Stimulated activated CD4-positive, alpha-beta T cell treated with anti-CD3 and anti-CD28 coated beads, Interleukin-1b, Interleukin-23, amount 100 ng/mL, for 24 hours (primary cell): ENCODE measurements around the gene APOL2.

Experiments
- DNase-seq, 4 experiments: peaks; one replicate each; pipeline ENCODE4 v3.0.0-alpha.2; 2020; ENCODE audit warnings: low read depth in 4 of 4, low spot score in 1 of 4

APOL2 gene

DNA sequence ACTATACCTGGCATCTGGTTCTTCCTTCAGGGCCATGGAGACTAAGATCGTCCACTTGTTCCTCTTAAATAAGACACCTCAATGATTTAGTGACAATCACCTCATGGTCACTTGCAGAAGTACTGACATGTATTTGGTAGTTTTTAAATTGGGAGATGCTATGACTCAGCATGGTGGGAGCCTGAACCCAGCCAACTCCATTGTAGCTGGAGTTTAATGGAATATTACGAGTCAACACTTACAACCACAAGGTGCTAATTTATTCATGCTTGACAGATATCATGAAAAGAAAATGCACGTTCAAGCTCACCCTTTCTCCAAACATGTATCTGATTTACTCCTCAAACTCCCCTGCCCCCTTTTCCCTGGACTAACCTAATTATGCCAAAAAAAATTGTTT lies 62.2 kb downstream of the APOL2 start:
- no peak for DNase-seq
